Common myeloid progenitor, CD34-positive (primary cell): Measurements from ENCODE around the gene LCE2C. TPM values are rescaled to one million over a fixed set of nuclear protein-coding genes. Genes with fewer than 3 reads are reported as not detected.
"Not testable (repeated sequence)": the region's sequence is repeated elsewhere in the genome, so short reads cannot be mapped to it uniquely, and the experiment has no call there.

Source experiments
- CTCF ChIA-PET: fragments of 350-600 bp; sonication (Branson Sonifier 250); formaldehyde crosslinking; loops from one replicate; lab custom pipeline; 2021; ENCODE audit warnings: antibody characterized with exemption; lab: Charles Lee
- POLR2A ChIA-PET: fragments of 350-600 bp; sonication (Branson Sonifier 250); formaldehyde crosslinking; loops from one replicate; lab custom pipeline; 2021; ENCODE audit warnings: antibody characterized with exemption; lab: Charles Lee
- DNase-seq, 3 donors: peaks; one replicate each; pipeline versions ENCODE4 v3.0.0 to v3.0.0-alpha.2; 2013
- H3K27ac ChIP-seq, 2 experiments: 1 replicate in 1 of 2; 2 replicates in 1 of 2; pipeline ENCODE4 v1.7.0; 2013; ENCODE audit warnings: inconsistent platforms in 2 of 2, low read length in 2 of 2, mild to moderate bottlenecking in 2 of 2, low read depth in 1 of 2, moderate library complexity in 1 of 2; ENCODE audit not compliant: severe bottlenecking in 2 of 2, insufficient read depth in 1 of 2, poor library complexity in 1 of 2
- H3K27me3 ChIP-seq, 5 experiments: replicated peaks in 2 of 5; 1 replicate in 3 of 5; 2 replicates in 2 of 5; pipeline versions ENCODE4 v1.6.1 to v1.7.0; 2013; ENCODE audit warnings: low read length in 4 of 5, mild to moderate bottlenecking in 2 of 5, moderate library complexity in 2 of 5, inconsistent platforms in 1 of 5; ENCODE audit not compliant: insufficient read depth in 5 of 5, control insufficient read depth in 4 of 5
- H3K36me3 ChIP-seq, 4 experiments: 1 replicate in 2 of 4; 2 replicates in 2 of 4; pipeline versions ENCODE4 v1.6.1 to v1.7.0; 2013; ENCODE audit warnings: low read length in 3 of 4, control low read depth in 1 of 4, mild to moderate bottlenecking in 1 of 4; ENCODE audit not compliant: control insufficient read depth in 4 of 4, insufficient read depth in 4 of 4
- H3K4me1 ChIP-seq, 4 experiments: 1 replicate in 3 of 4; 2 replicates in 1 of 4; pipeline versions ENCODE4 v1.6.1 to v1.7.1; 2013; ENCODE audit warnings: low read length in 3 of 4, mild to moderate bottlenecking in 3 of 4, control low read depth in 1 of 4, inconsistent platforms in 1 of 4, moderate library complexity in 1 of 4; ENCODE audit not compliant: control insufficient read depth in 4 of 4, insufficient read depth in 4 of 4; ENCODE audit errors: control extremely low read depth in 1 of 4
- H3K4me3 ChIP-seq, 7 experiments: 1 replicate in 4 of 7; 2 replicates in 3 of 7; pipeline versions ENCODE4 v1.5.1 to v1.7.0; 2013; ENCODE audit warnings: mild to moderate bottlenecking in 7 of 7, low read length in 6 of 7, moderate library complexity in 6 of 7, inconsistent platforms in 2 of 7, low read depth in 2 of 7, control low read depth in 1 of 7; ENCODE audit not compliant: insufficient read depth in 4 of 7, control insufficient read depth in 1 of 7; ENCODE audit errors: extremely low read depth in 1 of 7
- H3K9me3 ChIP-seq, 5 experiments: 1 replicate in 4 of 5; 2 replicates in 1 of 5; pipeline versions ENCODE4 v1.6.1 to v1.7.1; 2013; ENCODE audit warnings: low read length in 4 of 5, mild to moderate bottlenecking in 2 of 5, inconsistent platforms in 1 of 5, low read depth in 1 of 5, moderate library complexity in 1 of 5; ENCODE audit not compliant: control insufficient read depth in 4 of 5, insufficient read depth in 2 of 5; ENCODE audit errors: control extremely low read depth in 1 of 5
- WGBS: methylation state at CpG from one replicate; pipeline ENCODE4 v1.1.5; 2013; ENCODE audit not compliant: insufficient coverage; 5-methylcytosine and 5-hydroxymethylcytosine counted together
- polyA plus RNA-seq: library from polyadenylated mRNA; unstranded; fragments of 120-200 nt; gene quantifications from one replicate; pipeline ENCODE4 v1.2.1, GENCODE V29; 2013

Gene LCE2C
- not detected for polyA plus RNA-seq

DNA sequence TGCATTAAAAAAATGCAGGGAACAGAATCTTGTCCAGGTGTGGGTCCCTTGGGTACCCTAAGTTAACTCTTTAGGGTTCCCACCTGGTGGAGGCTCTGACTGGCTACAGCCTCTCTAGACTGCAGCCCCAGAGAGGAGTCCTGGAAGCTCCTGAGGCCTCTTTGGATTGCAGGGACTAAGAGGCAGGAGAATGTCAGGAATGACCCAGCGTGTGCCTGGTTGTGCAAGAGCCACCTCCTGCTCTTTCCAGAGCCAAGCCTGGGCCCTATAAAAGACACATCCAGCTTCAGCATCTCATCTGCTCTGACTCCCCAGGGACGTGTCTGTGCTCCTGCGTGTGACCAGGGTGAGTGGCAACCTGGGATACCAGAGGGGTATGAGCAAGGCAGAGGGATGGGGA lies at the start of gene LCE2C:
Gene LCE2C (plus strand): TSS at position 297 of the 400 bp plus-strand sequence. CDS start 737 bp downstream, outside the sequence.
- H3K4me1 ChIP-seq, H3K27ac ChIP-seq, DNase-seq, H3K36me3 ChIP-seq, H3K4me3 ChIP-seq, CTCF ChIA-PET, H3K9me3 ChIP-seq, POLR2A ChIA-PET: not testable (repeated sequence)
- 100% methylated on average over 1 of the region's 3 CpGs for WGBS
- H3K27me3 ChIP-seq, result peaks cover 0 to 20% (median 5%) of the 10 kb centered on the region in 5 experiments

GRCh38 chr1:152626744-152627143 lies 48.3 kb upstream of the LCE2C start:
- Histone ChIP-seq H3K27me3 (peaks cover 0 to 24% (median 6%) of the 10 kb centered on the region in 5 experiments), H3K4me3 (no peak overlapping the region), H3K4me1 (peaks cover 0 to 13% (median 5%) of the 10 kb centered on the region in 4 experiments), H3K9me3 (peaks cover 0 to 4% (median 0%) of the 10 kb centered on the region in 5 experiments), H3K27ac (no peak overlapping the region), H3K36me3 (no peaks in the 10 kb centered on the region)
- POLR2A ChIA-PET, result no interaction called here
- no CpG with 5 or more reads among the region's 1 CpG for WGBS
- CTCF ChIA-PET, result no interaction called here
- DNase-seq, result no peak

GRCh38 chr1:152630596-152630995 lies 44.5 kb upstream of the LCE2C start:
- no peaks in the 10 kb centered on the region for H3K4me1 ChIP-seq
- H3K27ac ChIP-seq, result no peak overlapping the region
- H3K36me3 ChIP-seq, result no peaks in the 10 kb centered on the region
- ChIA-PET CTCF (no interaction called here), POLR2A (no interaction called here)
- H3K4me3 ChIP-seq, result no peak overlapping the region
- H3K9me3 ChIP-seq, result peaks cover 0 to 7% (median 1%) of the 10 kb centered on the region in 5 experiments
- DNase-seq, result no peak
- peaks cover 0 to 10% (median 0%) of the 10 kb centered on the region in 5 experiments for H3K27me3 ChIP-seq
- 100% methylated on average over 1 of the region's 3 CpGs for WGBS

- CTCF ChIA-PET, result interaction anchor here (1.6 kb wide), 1 partner anchor 15 kb away, joined by 5 read pairs; no protein-coding TSS in a partner anchor
- no peak overlapping the region for H3K4me3 ChIP-seq
- WGBS, result no CpG with 5 or more reads among the region's 1 CpG
- peaks cover 0 to 6% (median 0%) of the 10 kb centered on the region in 5 experiments for H3K27me3 ChIP-seq
- peaks cover 0 to 9% (median 0%) of the 10 kb centered on the region in 5 experiments for H3K9me3 ChIP-seq
- H3K4me1 ChIP-seq, result no peaks in the 10 kb centered on the region
- H3K27ac ChIP-seq, result no peak overlapping the region
- DNase-seq, result no peak
- H3K36me3 ChIP-seq, result no peaks in the 10 kb centered on the region
- POLR2A ChIA-PET, result no interaction called here
Measured at GRCh38 chr1:152640351-152640750, 34.7 kb upstream of the LCE2C start.

DNA sequence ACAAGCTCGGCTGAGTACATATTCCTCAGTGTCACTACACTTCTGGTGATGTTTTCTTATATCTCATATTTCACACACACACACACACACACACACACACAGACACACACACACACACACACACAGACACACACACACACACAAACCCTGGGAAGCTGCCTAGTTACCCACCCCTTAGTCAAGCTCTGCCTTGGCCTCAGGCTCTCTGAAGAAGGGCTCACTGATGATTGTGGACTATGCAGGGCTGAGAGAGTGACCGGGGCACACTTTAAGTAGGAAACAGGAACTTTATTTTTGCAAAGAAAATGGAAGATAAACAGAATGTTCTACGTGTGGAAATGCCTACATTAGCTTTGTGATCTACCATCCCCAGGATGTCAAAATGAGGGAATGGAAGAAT lies 31.1 kb upstream of the LCE2C start:
- WGBS, result 69% methylated on average over 3 of the region's 3 CpGs
- DNase-seq, result no peak
- Histone ChIP-seq H3K27ac (no peak overlapping the region), H3K36me3 (no peaks in the 10 kb centered on the region), H3K4me3 (no peak overlapping the region), H3K9me3 (peaks cover 0 to 2% (median 0%) of the 10 kb centered on the region in 5 experiments), H3K4me1 (no peaks in the 10 kb centered on the region), H3K27me3 (peaks cover 0 to 8% (median 0%) of the 10 kb centered on the region in 5 experiments)
- ChIA-PET POLR2A (no interaction called here), CTCF (interaction anchor here (2.2 kb wide), 1 partner anchor 10 kb away, joined by 6 read pairs; no protein-coding TSS in a partner anchor)

DNA sequence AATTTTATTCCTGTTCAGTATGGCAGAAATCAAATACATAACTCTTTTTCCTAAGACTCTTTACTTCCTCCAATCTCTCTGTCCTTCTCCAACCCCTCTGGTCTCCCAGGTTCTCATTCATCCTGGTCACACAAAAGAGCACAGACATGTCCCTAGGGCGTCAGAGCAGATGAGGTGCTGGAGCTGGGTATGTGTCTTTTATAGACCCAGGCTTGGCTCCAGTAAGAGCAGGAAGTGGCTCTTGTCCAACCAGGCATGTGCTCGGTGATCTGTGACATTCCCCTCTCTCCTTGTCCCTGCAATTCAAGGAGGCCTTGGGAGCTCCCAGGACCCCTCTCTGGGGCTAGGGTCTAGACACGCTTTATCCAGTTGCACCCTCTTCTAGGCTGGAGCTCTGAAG lies 29.9 kb upstream of the LCE2C start:
- Histone ChIP-seq H3K27me3 (peaks cover 0 to 11% (median 2%) of the 10 kb centered on the region in 5 experiments), H3K4me1 (no peaks in the 10 kb centered on the region), H3K9me3 (no peaks in the 10 kb centered on the region), H3K27ac (no peak overlapping the region), H3K4me3 (no peak overlapping the region), H3K36me3 (no peaks in the 10 kb centered on the region)
- 100% methylated on average over 1 of the region's 3 CpGs for WGBS
- ChIA-PET CTCF (interaction anchor here (0.6 kb wide), 2 partner anchors 8 to 9 kb away, joined by 3 read pairs; no protein-coding TSS in a partner anchor), POLR2A (no interaction called here)
- no peak for DNase-seq

DNA sequence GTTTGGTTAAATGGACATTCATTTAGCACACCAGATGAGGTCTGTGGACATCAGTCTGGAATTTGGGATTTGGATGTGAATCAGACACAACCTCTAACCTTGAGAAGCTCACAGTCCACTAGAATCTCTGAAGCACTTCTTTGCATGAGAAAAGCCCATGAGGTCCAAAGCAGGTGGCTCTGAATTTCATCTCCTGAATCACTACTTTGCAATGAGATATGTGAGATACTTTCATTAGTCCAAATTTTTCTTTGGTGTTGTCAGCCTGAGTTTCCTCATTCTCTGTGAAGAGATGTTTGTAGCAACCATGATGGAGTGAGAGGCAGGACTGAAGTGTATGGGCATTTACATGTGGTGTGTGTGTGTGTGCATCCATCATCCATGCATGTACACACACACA lies 28.4 kb upstream of the LCE2C start:
- DNase-seq, result no peak
- Histone ChIP-seq H3K36me3 (no peaks in the 10 kb centered on the region), H3K27me3 (peaks cover 0 to 14% (median 5%) of the 10 kb centered on the region in 5 experiments), H3K4me3 (no peak overlapping the region), H3K4me1 (no peaks in the 10 kb centered on the region), H3K27ac (no peak overlapping the region), H3K9me3 (no peaks in the 10 kb centered on the region)
- ChIA-PET CTCF (no interaction called here), POLR2A (no interaction called here)
